PC-9 (cell line): Measurements from ENCODE around the gene SCT.

Experiments
- EZH2 ChIP-seq: fragments of 200-600 bp; sonication (generic); IDR thresholded peaks from 2 replicates; pipeline ENCODE4 v1.8.0; 2017; ENCODE audit warnings: antibody characterized with exemption, low read depth
- TF ChIP-seq, protein P1 (sequence below): fragments of 200-600 bp; sonication (generic); conservative IDR thresholded peaks from 2 replicates; pipeline ENCODE4 v1.6.1; 2017; ENCODE audit warnings: mixed run types, antibody characterized with exemption, mild to moderate bottlenecking, moderate library complexity

DNA sequence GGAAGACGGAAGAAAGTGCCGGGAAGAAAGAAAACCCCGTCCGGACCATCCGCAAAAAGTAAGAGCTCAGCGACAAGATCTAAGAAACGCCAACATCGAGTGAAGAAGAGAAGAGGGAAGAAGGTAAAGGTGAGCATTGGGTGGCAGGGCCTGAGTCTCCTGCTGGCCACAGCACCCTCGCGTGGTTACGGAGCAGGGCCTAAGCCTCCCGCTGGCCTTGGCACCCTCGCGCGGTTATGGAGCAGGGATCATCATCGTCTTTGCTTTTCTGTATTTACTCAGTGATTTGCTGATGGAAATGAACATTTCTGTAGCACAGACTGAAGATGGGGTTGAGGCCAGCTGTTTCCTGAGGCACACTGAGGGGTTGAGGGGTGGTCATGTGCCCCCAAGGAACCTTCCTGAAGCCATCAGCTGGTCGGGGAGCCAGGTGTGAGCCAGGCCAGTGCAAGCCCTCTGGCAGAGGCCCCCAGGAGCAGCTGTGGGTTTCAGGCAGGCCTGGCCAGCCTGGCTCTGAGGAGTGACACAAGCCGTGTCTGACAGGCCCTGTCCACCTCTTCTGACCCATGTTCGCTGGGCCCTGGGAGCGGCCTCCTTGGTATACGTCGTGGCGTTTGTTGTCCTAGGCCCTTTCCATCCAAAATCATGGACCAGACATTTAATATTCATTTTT lies 25.3 kb downstream of the SCT start:
- TF ChIP-seq, protein P1, sequence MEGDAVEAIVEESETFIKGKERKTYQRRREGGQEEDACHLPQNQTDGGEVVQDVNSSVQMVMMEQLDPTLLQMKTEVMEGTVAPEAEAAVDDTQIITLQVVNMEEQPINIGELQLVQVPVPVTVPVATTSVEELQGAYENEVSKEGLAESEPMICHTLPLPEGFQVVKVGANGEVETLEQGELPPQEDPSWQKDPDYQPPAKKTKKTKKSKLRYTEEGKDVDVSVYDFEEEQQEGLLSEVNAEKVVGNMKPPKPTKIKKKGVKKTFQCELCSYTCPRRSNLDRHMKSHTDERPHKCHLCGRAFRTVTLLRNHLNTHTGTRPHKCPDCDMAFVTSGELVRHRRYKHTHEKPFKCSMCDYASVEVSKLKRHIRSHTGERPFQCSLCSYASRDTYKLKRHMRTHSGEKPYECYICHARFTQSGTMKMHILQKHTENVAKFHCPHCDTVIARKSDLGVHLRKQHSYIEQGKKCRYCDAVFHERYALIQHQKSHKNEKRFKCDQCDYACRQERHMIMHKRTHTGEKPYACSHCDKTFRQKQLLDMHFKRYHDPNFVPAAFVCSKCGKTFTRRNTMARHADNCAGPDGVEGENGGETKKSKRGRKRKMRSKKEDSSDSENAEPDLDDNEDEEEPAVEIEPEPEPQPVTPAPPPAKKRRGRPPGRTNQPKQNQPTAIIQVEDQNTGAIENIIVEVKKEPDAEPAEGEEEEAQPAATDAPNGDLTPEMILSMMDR, result no peak
- no peak for TF ChIP-seq EZH2
